AG09319 (cell line): ENCODE measurements around the gene KCNJ12.
"Not testable (repeated sequence)": the region's sequence is repeated elsewhere in the genome, so short reads cannot be mapped to it uniquely, and the experiment has no call there.

Source experiments
- DNase-seq: peaks from one replicate; pipeline ENCODE4 v3.0.0-alpha.2; 2010; ENCODE audit warnings: low read depth; ENCODE audit errors: extremely low read depth
- CTCF ChIP-seq: IDR thresholded peaks from 2 replicates; pipeline ENCODE4 v1.5.1; 2011; ENCODE audit warnings: low read depth, mild to moderate bottlenecking, inconsistent platforms, low read length, moderate library complexity

KCNJ12 gene

DNA sequence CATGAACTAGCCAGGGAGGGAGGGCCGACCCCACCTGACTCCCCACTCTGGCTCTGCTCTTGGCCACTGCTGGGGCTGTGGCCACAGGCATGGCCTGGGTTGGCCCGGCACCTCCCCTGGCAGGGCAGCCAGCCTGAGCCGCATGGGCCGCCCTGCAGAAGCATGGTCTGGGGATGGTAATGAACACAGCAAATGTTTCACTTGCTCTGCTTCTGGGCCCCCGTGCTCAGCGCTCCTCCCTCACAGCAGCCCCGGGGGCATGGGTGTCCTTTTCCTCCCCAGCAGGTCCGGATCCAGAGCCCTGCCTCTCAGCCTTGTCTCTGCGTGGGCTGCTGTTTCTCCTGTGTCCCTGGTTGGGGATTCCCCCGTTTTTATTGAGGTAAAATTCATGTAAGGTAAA, 30.9 kb upstream of the KCNJ12 start:
- DNase-seq, result no peak
- TF ChIP-seq CTCF, result no peak

DNA sequence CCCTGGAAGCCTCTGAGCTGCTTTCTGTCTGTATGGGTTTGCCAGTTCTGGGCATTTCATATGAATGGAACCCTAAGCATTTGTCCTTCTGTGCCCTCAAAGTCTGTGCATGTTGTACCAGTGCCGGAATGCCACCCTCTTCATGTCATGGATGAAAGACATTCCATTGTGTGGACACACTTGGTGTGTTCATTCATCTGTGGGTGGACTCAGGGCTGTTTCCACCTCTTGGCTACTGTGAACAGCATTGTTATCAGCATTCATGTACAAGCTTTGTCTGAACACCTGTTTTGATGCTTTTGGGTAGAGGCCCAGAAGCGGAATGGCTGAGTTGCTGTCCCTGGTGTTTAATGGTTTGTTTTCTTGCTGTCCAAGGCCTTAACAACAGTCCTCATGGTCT, 30.1 kb upstream of the KCNJ12 start:
- DNase-seq, result not testable (repeated sequence)

- DNase-seq, result not testable (repeated sequence)
These were observed 29.4 kb upstream of the KCNJ12 start for GRCh38 chr17:21346651-21347250.

- DNase-seq, result not testable (repeated sequence)
These were observed 28.5 kb upstream of the KCNJ12 start for GRCh38 chr17:21347660-21348059.

GRCh38 chr17:21348081-21348925, 27.9 kb upstream of the KCNJ12 start:
- DNase-seq, result not testable (repeated sequence)

- not testable (repeated sequence) for DNase-seq
These were observed 27.3 kb upstream of the KCNJ12 start for GRCh38 chr17:21348926-21349261.

GRCh38 chr17:21349358-21350050, 26.7 kb upstream of the KCNJ12 start:
- DNase-seq, result not testable (repeated sequence)

- not testable (repeated sequence) for DNase-seq
These were observed 25.7 kb upstream of the KCNJ12 start for GRCh38 chr17:21350495-21350894.

- TF ChIP-seq CTCF, result no peak
These were observed 24.6 kb upstream of the KCNJ12 start for GRCh38 chr17:21351366-21352065.

GRCh38 chr17:21352221-21352980, 23.8 kb upstream of the KCNJ12 start:
- no peak for TF ChIP-seq CTCF
- DNase-seq, result no peak

More at GRCh38 chr17:21351366-21352065, 24.6 kb upstream of the KCNJ12 start:
- DNase-seq, result no peak
